ENCODE measurements around the gene FIGNL2. TPM values are rescaled to one million over a fixed set of nuclear protein-coding genes. Genes with fewer than 3 reads are reported as not detected.

FIGNL2 gene
- total and polyA plus RNA-seq, 2 experiments from 2014 or later: 1.1 to 5.2 TPM

- Histone ChIP-seq H3K4me3 (no peak overlapping the region), H3K36me3 (ENCODE audit: insufficient read depth) (peaks cover 5% of the 10 kb centered on the region), H3K4me2 (no peak overlapping the region), H3K27me3 (ENCODE audit: insufficient read depth) (no peaks in the 10 kb centered on the region), H3K79me2 (replicated peaks; ENCODE audit: insufficient read depth) (no peaks in the 10 kb centered on the region), H3K27ac (ENCODE audit: low read depth) (no peak overlapping the region), H3K9me2 (ENCODE audit: insufficient read depth) (no peaks in the 10 kb centered on the region), H3F3A (replicated peaks; ENCODE audit: low read depth) (no peaks in the 10 kb centered on the region), H3K4me1 (ENCODE audit: insufficient read depth) (no peaks in the 10 kb centered on the region), H4K20me1 (replicated peaks; ENCODE audit: insufficient read depth) (no peaks in the 10 kb centered on the region), H2AFZ (no peak overlapping the region)
- DNase-seq (ENCODE audit: low spot score) (no peak), ATAC-seq (no peak)
- Mint-ChIP-seq H3K27ac (no peak overlapping the region), H3K9me3 (no peaks in the 10 kb centered on the region; the same call in 2 of the 3 replicates), H3K27me3 (ENCODE audit: insufficient read depth, low read depth, poor library complexity) (no peaks in the 10 kb centered on the region), H3K36me3 (ENCODE audit: low read depth) (peaks cover 54% of the 10 kb centered on the region), H3K4me1 (no peaks in the 10 kb centered on the region), H3K4me3 (no peak overlapping the region)
- TF ChIP-seq ZNF462 (CRISPR knock-in tag; IDR thresholded peaks at IDR 0.05) (no peak), JUNB (IDR thresholded peaks at IDR 0.05; ENCODE audit: unreplicated experiment) (no peak), ETS1 (IDR thresholded peaks at IDR 0.05) (no peak), ZNF331 (CRISPR knock-in tag; IDR thresholded peaks at IDR 0.05; ENCODE audit: low read depth) (no peak), REST (IDR thresholded peaks at IDR 0.05; ENCODE audit: unreplicated experiment) (no peak), EZH2phosphoT487 (IDR thresholded peaks at IDR 0.05; ENCODE audit: unreplicated experiment) (no peak), STAT1 (IDR thresholded peaks at IDR 0.05; ENCODE audit: unreplicated experiment) (no peak), EZH2 (IDR thresholded peaks at IDR 0.05; ENCODE audit: low read depth, unreplicated experiment) (no peak), CTCF (conservative IDR thresholded peaks at IDR 0.05; ENCODE audit: low read depth in 2 of 2) (no peak), CREB1 (CRISPR knock-in tag; IDR thresholded peaks at IDR 0.05; ENCODE audit: low read depth) (no peak), NANOG (IDR thresholded peaks at IDR 0.05; ENCODE audit: borderline replicate concordance) (no peak)
Measured at GRCh38 chr12:51773145-51773869, 75.2 kb downstream of the FIGNL2 start.
